Fibroblast of the aortic adventitia (primary cell): ENCODE results near the gene SNRPE. TPM values are rescaled to one million over a fixed set of nuclear protein-coding genes. Genes with fewer than 3 reads are reported as not detected.

Experiments
- DNase-seq: peaks from one replicate; pipeline ENCODE4 v3.0.0-alpha.2; 2010; ENCODE audit warnings: low read depth
- H3K4me3 ChIP-seq: 2 replicates; pipeline ENCODE4 v1.5.1; 2011; ENCODE audit warnings: low read depth, mild to moderate bottlenecking, control low read depth, low read length, moderate library complexity
- CTCF ChIP-seq: IDR thresholded peaks from 2 replicates; pipeline ENCODE4 v1.5.1; 2011; ENCODE audit warnings: mild to moderate bottlenecking, low read length, control low read depth, inconsistent platforms; ENCODE audit not compliant: insufficient read depth
- small RNA-seq: library from RNA; depleted of rRNA; stranded (forward); fragments of <200 nt; gene quantifications from one replicate; pipeline ENCODE3, GENCODE V24; 2012
- total RNA-seq: library from RNA; depleted of rRNA; stranded (reverse); fragments of >200 nt; gene quantifications from 2 replicates; pipeline ENCODE4 v1.2.3, GENCODE V29; 2012; ENCODE audit warnings: low replicate concordance

SNRPE gene
- total RNA-seq, 1 donor = 95.4 TPM

DNA sequence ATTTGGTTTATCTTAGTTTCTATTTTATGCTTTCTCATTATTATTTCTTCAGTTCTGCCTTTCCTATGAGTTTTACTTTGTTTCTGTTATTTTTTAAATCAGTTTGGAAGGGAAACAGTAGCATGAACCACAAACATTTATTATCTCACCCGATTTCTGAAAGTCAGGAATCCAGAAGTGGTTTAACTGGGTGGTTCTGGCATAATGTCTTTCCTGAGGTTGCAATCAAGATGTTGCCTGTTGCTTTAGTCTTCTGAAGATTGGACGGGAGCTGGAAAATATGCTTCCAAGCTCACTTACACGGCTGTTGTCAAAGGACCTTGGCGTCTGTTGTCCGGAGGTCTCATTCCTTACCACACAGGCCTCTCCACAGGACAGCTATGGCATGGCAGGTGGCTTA, 50.4 kb downstream of the SNRPE start:
- DNase-seq = peak; percentile 42
- H3K4me3 ChIP-seq = no peak overlapping the region
- TF ChIP-seq CTCF = no peak

- DNase-seq = no peak
- no peak for TF ChIP-seq CTCF
- H3K4me3 ChIP-seq = no peak overlapping the region
Measured at GRCh38 chr1:203913073-203913521, 51.7 kb downstream of the SNRPE start.

- no peak overlapping the region for H3K4me3 ChIP-seq
- no peak for TF ChIP-seq CTCF
- DNase-seq = no peak
Measured at GRCh38 chr1:203914292-203914691, 52.9 kb downstream of the SNRPE start.

DNA sequence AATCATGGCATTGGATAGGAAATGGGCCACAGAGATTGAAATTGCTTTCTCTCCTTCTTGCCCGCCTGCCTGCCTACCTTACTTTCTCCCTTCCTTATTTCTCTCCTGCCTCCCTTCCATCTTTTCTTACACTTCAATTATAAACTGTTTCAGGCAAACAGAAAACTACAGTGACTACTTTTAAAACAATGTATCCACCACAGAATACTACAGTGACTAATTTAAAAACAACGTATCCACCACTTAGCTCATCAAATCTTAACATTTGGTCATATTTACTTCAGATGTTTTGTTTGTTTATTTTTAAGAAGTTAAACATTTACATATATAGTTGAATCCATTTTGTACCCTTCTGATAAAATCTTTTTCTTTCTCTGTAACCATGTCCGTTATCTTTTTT, 54.4 kb downstream of the SNRPE start:
- DNase-seq = peak; percentile 31
- no peak for TF ChIP-seq CTCF
- no peak overlapping the region for H3K4me3 ChIP-seq

GRCh38 chr1:203916756-203917155, 55.4 kb downstream of the SNRPE start:
- no peak for TF ChIP-seq CTCF
- DNase-seq = no peak

More at GRCh38 chr1:203916756-203917155, 55.4 kb downstream of the SNRPE start:
- H3K4me3 ChIP-seq = no peak overlapping the region

Small RNA genes within 50 kb of the gene (small RNA-seq; reads per million reads assigned to genes)
- not detected for gene HSPE1P6

Other genes starting within 250 kb of the SNRPE start
- gene ATP2B4, start 234.8 kb upstream of the SNRPE start, total RNA-seq = 146 and 416 TPM in 2 replicates
- gene LAX1, start 96.4 kb upstream of the SNRPE start, total RNA-seq = 0.74 TPM in 1 of 2 replicates, not detected in the other
- 8.7 and 30.5 TPM in 2 replicates for gene ZBED6, start 66.0 kb upstream of the SNRPE start, total RNA-seq
- gene ZC3H11A, start 66.0 kb upstream of the SNRPE start, total RNA-seq = 108 and 166 TPM in 2 replicates
- gene SOX13, start 211.5 kb downstream of the SNRPE start, total RNA-seq = 3.3 and 5.1 TPM in 2 replicates